A549 (cell line): ENCODE results near the gene SNX3.

Experiments used
- EP300 ChIP-seq, 2 experiments: fragments of >200 bp; sonication (Bioruptor Twin); formaldehyde crosslinking; IDR thresholded peaks; 2 replicates in 1 of 2; 3 replicates in 1 of 2; pipeline ENCODE4 v1.6.1; 2016 to 2017
- POLR2A ChIP-seq: IDR thresholded peaks from 2 replicates; pipeline ENCODE4 v1.6.1; 2012; ENCODE audit warnings: mild to moderate bottlenecking, low read length
- REST ChIP-seq: fragments of 200-600 bp; sonication (generic); IDR thresholded peaks from 2 replicates; pipeline ENCODE4 v1.6.1; 2016; ENCODE audit warnings: antibody characterized with exemption, mild to moderate bottlenecking, moderate library complexity
- RFX5 ChIP-seq: fragments of 450-650 bp; IDR thresholded peaks from 2 replicates; pipeline ENCODE4 v1.7.1; 2014; ENCODE audit warnings: antibody characterized with exemption, mild to moderate bottlenecking, moderate library complexity

DNA sequence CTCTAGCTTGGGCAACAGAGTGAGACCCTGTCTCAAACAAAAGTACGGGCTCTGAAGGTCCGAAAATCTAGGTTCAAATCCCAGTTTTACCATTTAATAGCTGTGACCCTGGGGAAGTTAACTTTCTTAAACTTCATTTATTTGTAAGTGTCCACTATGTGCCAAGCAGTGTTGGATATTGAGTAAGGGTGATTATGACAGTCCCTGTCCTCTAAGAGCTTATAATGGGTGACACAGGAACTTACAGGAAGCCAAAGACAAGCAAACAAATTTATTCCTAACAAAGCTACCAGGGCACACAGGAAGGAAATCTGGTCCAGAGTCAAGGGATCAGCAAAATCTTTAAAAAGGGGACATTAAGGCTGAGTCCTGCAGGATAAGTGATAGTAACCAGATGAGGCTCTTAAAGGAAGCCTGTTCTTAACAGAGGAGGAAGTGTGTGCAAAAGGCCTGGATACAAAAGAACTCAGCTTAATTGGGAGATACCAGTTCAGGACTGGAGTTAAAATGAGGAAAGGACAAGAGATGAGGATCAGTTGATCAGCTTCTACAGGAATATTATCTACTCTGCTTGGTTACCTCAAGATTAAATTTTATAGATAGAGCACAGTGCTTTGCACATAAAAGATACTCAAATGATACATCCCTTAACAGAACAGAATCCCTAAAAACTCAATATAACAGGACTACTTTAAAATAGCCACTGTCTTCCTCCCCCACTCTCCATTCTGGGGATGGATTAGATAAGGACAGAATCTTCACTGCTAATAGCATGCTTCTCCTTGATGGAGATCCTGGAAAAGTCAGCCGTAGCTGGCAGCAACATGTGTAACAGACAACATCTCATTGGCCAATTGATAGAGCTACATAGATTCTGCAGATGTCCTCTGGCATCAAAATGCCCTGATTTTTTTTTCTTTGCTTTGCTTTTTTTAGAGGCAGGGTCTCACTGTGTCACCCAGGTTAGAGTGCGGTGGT, 6.1 kb downstream of the SNX3 start:
- TF ChIP-seq RFX5 (no peak), REST (no peak), POLR2A (no peak), EP300 (IDR thresholded peaks at IDR 0.05) (no peak)
